GM12892 (cell line): Measurements from ENCODE around the gene ANKFN1.

Experiments used
- POLR2A ChIP-seq: IDR thresholded peaks from 2 replicates; pipeline ENCODE4 v1.6.1; 2011; ENCODE audit warnings: low read depth, low read length, control low read depth
- POLR2AphosphoS5 ChIP-seq: IDR thresholded peaks from 2 replicates; pipeline ENCODE4 v1.6.1; 2011; ENCODE audit warnings: low read depth, low read length, control low read depth
- TAF1 ChIP-seq: IDR thresholded peaks from 2 replicates; pipeline ENCODE4 v1.6.1; 2011; ENCODE audit warnings: low read depth, mild to moderate bottlenecking, control low read depth, low read length, borderline replicate concordance

GRCh38 chr17:56284482-56284881, 131.2 kb downstream of the ANKFN1 start:
- no peak for TF ChIP-seq POLR2A
- TF ChIP-seq POLR2AphosphoS5: no peak
- TF ChIP-seq TAF1: no peak
